HEK293T (cell line): ENCODE data around the gene ZNF41.

Source experiments
- ARNT ChIP-seq: fragments of 450-650 bp; IDR thresholded peaks from 2 replicates; pipeline ENCODE4 v1.6.1; 2017; ENCODE audit warnings: mild to moderate bottlenecking
- BHLHE40 ChIP-seq: fragments of 450-650 bp; IDR thresholded peaks from 2 replicates; pipeline ENCODE4 v1.6.1; 2016; ENCODE audit warnings: mild to moderate bottlenecking, moderate library complexity, borderline replicate concordance
- CTBP1 ChIP-seq: fragments of 450-650 bp; IDR thresholded peaks from 2 replicates; pipeline ENCODE4 v1.6.1; 2016; ENCODE audit warnings: borderline replicate concordance
- ELF4 ChIP-seq: fragments of 450-650 bp; IDR thresholded peaks from 2 replicates; pipeline ENCODE4 v1.6.1; 2017; ENCODE audit warnings: antibody characterized with exemption
- FOXA1 ChIP-seq: fragments of 450-650 bp; IDR thresholded peaks from 2 replicates; pipeline ENCODE4 v1.6.1; 2016; ENCODE audit warnings: mild to moderate bottlenecking
- FOXK2 ChIP-seq: fragments of 450-650 bp; IDR thresholded peaks from 2 replicates; pipeline ENCODE4 v1.6.1; 2016; ENCODE audit warnings: mild to moderate bottlenecking
- FOXM1 ChIP-seq: fragments of 450-650 bp; IDR thresholded peaks from 2 replicates; pipeline ENCODE4 v1.6.1; 2017; ENCODE audit warnings: mild to moderate bottlenecking, borderline replicate concordance
- HDGF ChIP-seq: fragments of 450-650 bp; IDR thresholded peaks from 2 replicates; pipeline ENCODE4 v1.6.1; 2017; ENCODE audit warnings: antibody characterized with exemption, borderline replicate concordance
- SP1 ChIP-seq: fragments of 450-650 bp; IDR thresholded peaks from 2 replicates; pipeline ENCODE4 v1.6.1; 2017
- SUZ12 ChIP-seq: fragments of 450-650 bp; IDR thresholded peaks from 2 replicates; pipeline ENCODE4 v1.6.1; 2016; ENCODE audit warnings: mild to moderate bottlenecking
- TARDBP ChIP-seq: fragments of 450-650 bp; IDR thresholded peaks from 2 replicates; pipeline ENCODE4 v1.6.1; 2016
- ZNF384 ChIP-seq: fragments of 450-650 bp; IDR thresholded peaks from 2 replicates; pipeline ENCODE4 v1.6.1; 2016

DNA sequence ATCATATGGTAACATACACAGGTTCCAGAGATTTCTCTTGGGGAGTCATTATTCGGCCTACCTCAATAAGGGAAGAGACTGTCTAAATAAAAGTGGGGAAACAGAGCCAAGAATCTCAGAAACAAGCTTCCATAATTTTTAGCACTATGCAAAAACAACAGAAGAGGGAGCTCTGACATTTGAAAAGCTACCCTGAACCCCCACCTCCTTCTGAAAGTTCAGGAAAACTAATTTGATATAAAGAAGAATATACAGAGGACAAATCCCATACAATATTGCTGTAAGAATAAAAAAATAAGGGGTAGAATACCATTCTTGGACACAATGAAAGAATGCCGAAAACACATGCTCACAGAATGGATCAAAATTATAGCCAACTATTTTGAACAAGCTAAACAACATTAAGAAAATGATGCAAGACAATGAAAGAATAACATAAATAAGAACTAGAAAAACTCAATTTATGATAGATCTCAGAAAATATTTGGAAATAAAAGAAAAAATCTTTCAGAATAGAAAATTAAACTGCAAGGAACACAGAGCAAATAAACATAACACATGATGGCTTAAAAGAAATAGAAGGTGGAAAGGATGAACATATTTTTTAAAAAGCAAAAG lies 14.4 kb upstream of the ZNF41 start:
- no peak for TF ChIP-seq TARDBP
- TF ChIP-seq SUZ12 = no peak
- TF ChIP-seq FOXK2 = no peak
- TF ChIP-seq ZNF384 = no peak
- TF ChIP-seq FOXM1 = no peak
- TF ChIP-seq BHLHE40 = no peak
- TF ChIP-seq SP1 = no peak
- no peak for TF ChIP-seq ARNT
- TF ChIP-seq ELF4 = no peak
- TF ChIP-seq HDGF = no peak
- TF ChIP-seq CTBP1 = no peak
- no peak for TF ChIP-seq FOXA1
